BE2C (cell line): Measurements from ENCODE around the gene LYST.

Experiments used
- DNase-seq: peaks from one replicate; pipeline ENCODE4 v3.0.0-alpha.2; 2020
- H3K27me3 ChIP-seq: fragments of 250-450 bp; sonication (Bioruptor Pico); 2 replicates; pipeline ENCODE4 v1.5.1; 2020; ENCODE audit warnings: mild to moderate bottlenecking
- H3K36me3 ChIP-seq: fragments of 250-450 bp; sonication (Bioruptor Pico); 2 replicates; pipeline ENCODE4 v1.5.1; 2020; ENCODE audit warnings: mild to moderate bottlenecking
- H3K4me1 ChIP-seq: fragments of 250-450 bp; sonication (Bioruptor Pico); 2 replicates; pipeline ENCODE4 v1.5.1; 2020
- H3K4me3 ChIP-seq: 2 replicates; pipeline ENCODE4 v1.5.1; 2011; ENCODE audit warnings: low read depth, low read length
- H3K9me3 ChIP-seq: fragments of 250-450 bp; sonication (Bioruptor Pico); 2 replicates; pipeline ENCODE4 v1.5.1; 2020
- CTCF ChIP-seq: IDR thresholded peaks from 2 replicates; pipeline ENCODE4 v1.5.1; 2012; ENCODE audit warnings: mild to moderate bottlenecking, low read depth, low read length

LYST gene

DNA sequence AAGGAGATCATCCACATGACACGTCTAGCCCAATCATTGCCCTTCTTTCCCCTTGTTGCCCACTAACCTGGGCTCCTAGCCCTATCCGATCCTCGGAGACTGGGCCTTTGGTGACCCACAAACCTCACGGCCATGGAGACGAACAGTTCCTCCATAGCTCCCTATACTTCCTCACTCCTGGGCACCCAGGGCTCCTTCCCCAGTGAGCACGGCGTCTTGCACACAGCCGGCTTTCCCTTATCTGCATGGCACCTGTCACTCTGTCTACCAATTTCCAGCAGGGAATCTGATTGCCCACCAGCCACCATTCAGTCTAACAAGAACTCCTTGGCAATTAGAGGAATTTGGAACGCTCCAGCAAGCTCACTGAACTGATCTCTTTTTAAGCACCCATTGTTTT is 220.2 kb downstream of the LYST start:
- TF ChIP-seq CTCF = no peak
- no peaks in the 10 kb centered on the region for H3K27me3 ChIP-seq
- H3K9me3 ChIP-seq = no peaks in the 10 kb centered on the region
- H3K4me3 ChIP-seq = no peak overlapping the region
- no peaks in the 10 kb centered on the region for H3K36me3 ChIP-seq
- no peak for DNase-seq
- H3K4me1 ChIP-seq = peaks cover 25% of the 10 kb centered on the region

GRCh38 chr1:235644693-235645305 is 221.9 kb downstream of the LYST start:
- Histone ChIP-seq H3K9me3 (no peaks in the 10 kb centered on the region), H3K27me3 (no peaks in the 10 kb centered on the region), H3K4me1 (peaks cover 25% of the 10 kb centered on the region), H3K36me3 (no peaks in the 10 kb centered on the region; the same call in 1 of the 2 replicates), H3K4me3 (no peak overlapping the region)
- no peak for TF ChIP-seq CTCF
- DNase-seq = no peak

- Histone ChIP-seq H3K4me1 (peaks cover 25% of the 10 kb centered on the region), H3K27me3 (no peaks in the 10 kb centered on the region), H3K4me3 (no peak overlapping the region), H3K9me3 (no peaks in the 10 kb centered on the region), H3K36me3 (no peaks in the 10 kb centered on the region; the same call in 1 of the 2 replicates)
- no peak for TF ChIP-seq CTCF
- no peak for DNase-seq
Observed at GRCh38 chr1:235643837-235644692, 222.6 kb downstream of the LYST start.

- Histone ChIP-seq H3K9me3 (no peaks in the 10 kb centered on the region), H3K27me3 (no peaks in the 10 kb centered on the region), H3K36me3 (no peaks in the 10 kb centered on the region; the same call in none of the 2 replicates), H3K4me3 (no peak overlapping the region), H3K4me1 (peaks cover 23% of the 10 kb centered on the region)
- TF ChIP-seq CTCF = no peak
- DNase-seq = no peak
Observed at GRCh38 chr1:235642943-235643371, 223.7 kb downstream of the LYST start.

DNA sequence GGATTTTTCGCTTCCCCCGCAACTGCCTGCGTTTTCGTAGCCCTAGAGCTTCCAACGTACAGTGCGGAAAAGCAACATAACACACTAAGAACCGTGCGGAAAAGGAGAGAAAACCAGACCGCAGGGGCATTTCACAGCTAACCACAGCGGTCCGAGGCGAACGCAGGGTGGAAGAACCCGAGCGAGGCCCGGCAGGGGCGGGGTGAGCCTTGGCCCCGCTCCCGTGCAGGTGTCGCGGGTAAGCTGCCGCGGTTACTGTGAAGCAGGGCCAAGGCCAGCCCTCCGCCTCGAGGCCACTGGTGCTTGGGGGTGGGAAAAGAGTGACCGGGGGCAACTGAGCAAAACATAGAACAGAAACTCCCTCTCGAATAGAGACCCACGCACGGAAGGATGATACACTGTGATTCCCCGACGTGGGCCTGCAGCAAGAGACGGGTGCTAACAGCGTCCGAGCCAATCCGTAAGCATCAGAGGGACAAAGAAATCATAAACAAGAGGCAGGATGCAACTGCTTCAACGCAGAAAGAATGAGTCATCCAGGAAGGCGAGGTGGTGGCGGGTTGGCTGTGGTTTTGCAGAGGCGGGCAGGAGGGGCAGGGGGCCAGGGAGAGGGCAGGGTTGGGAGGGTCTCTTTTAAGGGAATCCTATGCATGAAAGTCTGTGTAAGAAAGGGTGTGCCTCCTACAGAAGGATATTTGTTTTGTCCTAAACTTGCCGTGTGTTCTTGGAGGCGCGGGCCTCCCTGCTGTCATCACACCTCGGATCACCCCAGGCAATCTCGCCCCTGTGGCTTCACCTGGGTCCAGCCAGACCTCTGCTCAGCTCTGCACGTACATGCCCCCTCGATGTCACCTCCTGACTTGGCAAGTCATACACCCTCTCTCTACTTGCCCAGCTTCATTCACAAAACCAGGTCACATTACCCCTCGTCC is 224.4 kb downstream of the LYST start:
- Histone ChIP-seq H3K36me3 (no peaks in the 10 kb centered on the region; the same call in none of the 2 replicates), H3K27me3 (no peaks in the 10 kb centered on the region), H3K4me1 (peaks cover 16% of the 10 kb centered on the region), H3K9me3 (no peaks in the 10 kb centered on the region), H3K4me3 (no peak overlapping the region)
- TF ChIP-seq CTCF = no peak
- DNase-seq = no peak
